ENCODE measurements around the gene SGCA. TPM values are rescaled to one million over a fixed set of nuclear protein-coding genes. Genes with fewer than 3 reads are reported as not detected.
A peak's percentile ranks its signal among the peaks of the same experiment; 100 is the strongest.

Gene SGCA
- total and polyA plus RNA-seq, 2 of the 13 experiments (the other 11 are each of a cell fraction or from before 2014, with no cell fraction given) = not detected

GRCh38 chr17:50177983-50178834 lies 12.4 kb downstream of the SGCA start (continued):
- TF ChIP-seq ZSCAN29 (CRISPR knock-in tag; conservative IDR thresholded peaks at IDR 0.05) (no peak), CTCF (CRISPR knock-in tag; IDR thresholded peaks at IDR 0.05) (peak; percentile 96), THAP9 (CRISPR knock-in tag; IDR thresholded peaks at IDR 0.05; ENCODE audit: borderline replicate concordance) (no peak), ZUFSP (CRISPR knock-in tag; IDR thresholded peaks at IDR 0.05; ENCODE audit: borderline replicate concordance) (no peak), HMGXB4 (CRISPR knock-in tag; IDR thresholded peaks at IDR 0.05; ENCODE audit: borderline replicate concordance in 1 of 2, low read depth in 1 of 2) (peak; percentile 92 to 95), TSC22D2 (CRISPR knock-in tag; IDR thresholded peaks at IDR 0.05; ENCODE audit: borderline replicate concordance) (no peak; the same call in 1 of the 2 replicates), ZNF598 (CRISPR knock-in tag; IDR thresholded peaks at IDR 0.05; ENCODE audit: borderline replicate concordance) (peak; percentile 43; the same call in 1 of the 2 replicates), ZNF841 (CRISPR knock-in tag; IDR thresholded peaks at IDR 0.05; ENCODE audit: borderline replicate concordance) (no peak), KDM3A (CRISPR knock-in tag; IDR thresholded peaks at IDR 0.05; ENCODE audit: low read depth) (no peak), NR2F6 (IDR thresholded peaks at IDR 0.05) (no peak), NR2F6 (CRISPR knock-in tag; IDR thresholded peaks at IDR 0.05) (no peak), ZFP1 (CRISPR knock-in tag; IDR thresholded peaks at IDR 0.05) (no peak), KLF11 (CRISPR knock-in tag; IDR thresholded peaks at IDR 0.05) (0 out of 2 replicates have a peak, but pooled peaks have one; percentile 43), ZNF674 (CRISPR knock-in tag; IDR thresholded peaks at IDR 0.05; ENCODE audit: low read depth) (no peak), FOXM1 (CRISPR knock-in tag; IDR thresholded peaks at IDR 0.05) (no peak), ATF7 (IDR thresholded peaks at IDR 0.05) (no peak), ATF7 (CRISPR knock-in tag; IDR thresholded peaks at IDR 0.05) (peak; percentile 71; the same call in 1 of the 2 replicates), NFATC3 (CRISPR knock-in tag; IDR thresholded peaks at IDR 0.05) (no peak; the same call in 1 of the 2 replicates), U2AF2 (IDR thresholded peaks at IDR 0.05; ENCODE audit: low read depth, low read length) (no peak), ZNF75D (CRISPR knock-in tag; IDR thresholded peaks at IDR 0.05; ENCODE audit: borderline replicate concordance) (no peak), ZNF761 (CRISPR knock-in tag; conservative IDR thresholded peaks at IDR 0.05) (no peak), ZNF446 (CRISPR knock-in tag; IDR thresholded peaks at IDR 0.05) (no peak), MTF1 (CRISPR knock-in tag; IDR thresholded peaks at IDR 0.05) (no peak)
